Endothelial cell of umbilical vein (primary cell): ENCODE results near the gene LARGE1. TPM values are rescaled to one million over a fixed set of nuclear protein-coding genes. Genes with fewer than 3 reads are reported as not detected.

Experiments
- BruUV-seq: library from RNA; stranded (reverse); fragments of 400-500 nt; replicated peaks from 2 replicates; lab custom pipeline; 2021; lab: Mats Ljungman, UMichigan
- CTCF ChIA-PET: fragments of 300-600, 350-600 bp; sonication (Branson Sonifier 250); formaldehyde crosslinking; loops from one replicate; lab custom pipeline; 2021; ENCODE audit warnings: antibody characterized with exemption, inconsistent platforms; lab: Charles Lee
- POLR2A ChIA-PET: fragments of 300-600, 350-600 bp; sonication (Branson Sonifier 250); formaldehyde crosslinking; loops from one replicate; lab custom pipeline; 2021; ENCODE audit warnings: antibody characterized with exemption, inconsistent platforms; lab: Charles Lee
- DNase-seq: peaks from one replicate; pipeline ENCODE4 v3.0.0-alpha.2; 2011; ENCODE audit warnings: low read depth, low spot score
- FAIRE-seq: peaks from 2 replicates; lab custom pipeline; 2011; peaks lifted over from hg19 to GRCh38; lab: Jason Lieb, UNC
- H2AFZ ChIP-seq: 2 replicates; pipeline ENCODE4 v1.6.0; 2012; ENCODE audit warnings: low read depth, low read length, control low read depth, inconsistent platforms
- H3K27ac ChIP-seq: 2 replicates; pipeline ENCODE4 v1.5.1; 2011; ENCODE audit warnings: low read depth, mild to moderate bottlenecking, control low read depth, low read length, moderate library complexity; ENCODE audit not compliant: insufficient read depth
- H3K27me3 ChIP-seq, 2 experiments: 2 replicates each; pipeline versions ENCODE4 v1.6.0 to v1.6.1; 2011; ENCODE audit warnings: low read length in 2 of 2, mixed read lengths in 1 of 2; ENCODE audit not compliant: control insufficient read depth in 2 of 2, insufficient read depth in 2 of 2
- H3K36me3 ChIP-seq, 2 experiments: 2 replicates in 1 of 2; 3 replicates in 1 of 2; pipeline ENCODE4 v1.5.1; 2011; ENCODE audit warnings: low read length in 2 of 2, mild to moderate bottlenecking in 1 of 2, moderate library complexity in 1 of 2; ENCODE audit not compliant: control insufficient read depth in 2 of 2, insufficient read depth in 2 of 2; ENCODE audit errors: extremely low read depth in 1 of 2
- H3K4me1 ChIP-seq: 3 replicates; pipeline ENCODE4 v1.5.1; 2011; ENCODE audit warnings: mild to moderate bottlenecking, low read length; ENCODE audit not compliant: control insufficient read depth, insufficient read depth; ENCODE audit errors: extremely low read depth
- H3K4me2 ChIP-seq: 2 replicates; pipeline ENCODE4 v1.6.1; 2011; ENCODE audit warnings: low read length, control low read depth, mixed read lengths; ENCODE audit not compliant: insufficient read depth
- H3K4me3 ChIP-seq, 3 experiments: fragments of 200-600 bp in 1 of 3; sonication (generic), shearing (Covaris generic) in 1 of 3; replicated peaks in 1 of 3; 2 replicates each; pipeline ENCODE4 v1.5.1; 2011 to 2016; ENCODE audit warnings: control low read depth in 3 of 3, low read length in 3 of 3, mild to moderate bottlenecking in 2 of 3, inconsistent platforms in 1 of 3, low read depth in 1 of 3, moderate library complexity in 1 of 3; ENCODE audit not compliant: insufficient read depth in 1 of 3
- H3K79me2 ChIP-seq: 2 replicates; pipeline ENCODE4 v1.6.0; 2012; ENCODE audit warnings: low read length, inconsistent platforms; ENCODE audit not compliant: control insufficient read depth, insufficient read depth
- H3K9ac ChIP-seq: replicated peaks from 2 replicates; pipeline ENCODE3; 2011; ENCODE audit warnings: low read length, control low read depth; ENCODE audit not compliant: insufficient read depth; ENCODE audit errors: extremely low read depth
- H3K9me1 ChIP-seq: replicated peaks from 3 replicates; pipeline ENCODE4 v1.6.0; 2011; ENCODE audit warnings: mild to moderate bottlenecking, low read length; ENCODE audit not compliant: control insufficient read depth, insufficient read depth; ENCODE audit errors: extremely low read depth
- H3K9me3 ChIP-seq: replicated peaks from 2 replicates; pipeline ENCODE4 v1.5.1; 2012; ENCODE audit warnings: low read length, inconsistent platforms; ENCODE audit not compliant: control insufficient read depth, insufficient read depth
- H4K20me1 ChIP-seq: replicated peaks from 2 replicates; pipeline ENCODE3; 2011; ENCODE audit warnings: mild to moderate bottlenecking, low read length; ENCODE audit not compliant: control insufficient read depth, insufficient read depth; ENCODE audit errors: extremely low read depth
- CTCF ChIP-seq, 2 donors: IDR thresholded peaks; 1 replicate in 1 of 2; 2 replicates in 1 of 2; pipeline ENCODE4 v1.5.1; 2011; ENCODE audit warnings: low read length in 2 of 2, mild to moderate bottlenecking in 2 of 2, moderate library complexity in 2 of 2, control low read depth in 1 of 2, inconsistent platforms in 1 of 2, low read depth in 1 of 2; ENCODE audit not compliant: insufficient read depth in 1 of 2; ENCODE audit errors: extremely low read depth in 1 of 2
- EZH2 ChIP-seq: IDR thresholded peaks from 2 replicates; pipeline ENCODE4 v1.6.1; 2012; ENCODE audit warnings: borderline replicate concordance, low read depth, mild to moderate bottlenecking, moderate library complexity, low read length, inconsistent platforms; ENCODE audit not compliant: severe bottlenecking
- FOS ChIP-seq: IDR thresholded peaks from 2 replicates; pipeline ENCODE4 v1.6.1; 2011; ENCODE audit warnings: mild to moderate bottlenecking, low read length, moderate library complexity, borderline replicate concordance; ENCODE audit not compliant: insufficient read depth
- GATA2 ChIP-seq: IDR thresholded peaks from 2 replicates; pipeline ENCODE4 v1.7.0; 2011; ENCODE audit warnings: low read depth, mild to moderate bottlenecking, moderate library complexity, mixed read lengths, low read length; ENCODE audit not compliant: insufficient read length, insufficient read depth
- JUN ChIP-seq: IDR thresholded peaks from 2 replicates; pipeline ENCODE4 v1.6.1; 2011; ENCODE audit warnings: borderline replicate concordance, low read depth; ENCODE audit not compliant: insufficient read length, insufficient read depth
- MYC ChIP-seq: IDR thresholded peaks from one replicate; pipeline ENCODE4 v1.6.1; 2011; ENCODE audit warnings: mild to moderate bottlenecking, low read depth, low read length
- POLR2A ChIP-seq: IDR thresholded peaks from 2 replicates; pipeline ENCODE4 v1.6.1; 2012; ENCODE audit warnings: low read depth, mild to moderate bottlenecking, control low read depth, low read length
- POLR2AphosphoS5 ChIP-seq: IDR thresholded peaks from 2 replicates; pipeline ENCODE4 v1.6.1; 2012; ENCODE audit warnings: low read depth, mild to moderate bottlenecking, control low read depth, low read length, moderate library complexity; ENCODE audit not compliant: insufficient read depth
- dilution Hi-C: fragments of 300-500 bp; cut with MboI; formaldehyde crosslinking; loops from one replicate; pipeline ENCODE4 v1.15.0; 2019; ENCODE audit warnings: low sequenced_read_pairs; ENCODE audit not compliant: extremely low pct_ligation_motif_present
- intact Hi-C: fragments of 100-400 bp; cut with micrococcal nuclease; formaldehyde crosslinking; loops from one replicate; pipeline ENCODE4 v1.10.0; 2022
- polyA plus RNA-seq, 4 experiments: library from polyadenylated mRNA; depleted of rRNA in 3 of 4; stranded (reverse) in 3 of 4; unstranded in 1 of 4; fragments of >200 nt; gene quantifications; 2 replicates each; pipeline versions ENCODE4 v1.2.1 to v1.2.3, GENCODE V29; 2011 to 2012; ENCODE audit warnings: missing spikeins in 1 of 4
- total RNA-seq: library from RNA; stranded (reverse); gene quantifications from 2 replicates; pipeline ENCODE4 v1.2.3, GENCODE V29; 2021
- TF ChIP-seq, protein P1 (sequence below): IDR thresholded peaks from 2 replicates; pipeline ENCODE4 v1.6.1; 2011; ENCODE audit not compliant: insufficient read depth, insufficient read length

LARGE1 gene
- total and polyA plus RNA-seq, 2 donors (not counting 3 experiments of a cell fraction or from before 2014, with no cell fraction given) = 0.95 to 4.4 TPM

- no peaks in the 10 kb centered on the region for H4K20me1 ChIP-seq
Observed at GRCh38 chr22:33908171-33909074, 11.9 kb downstream of the LARGE1 start.

GRCh38 chr22:33906954-33907353 lies 13.3 kb downstream of the LARGE1 start:
- Histone ChIP-seq H3K9me3 (no peaks in the 10 kb centered on the region), H4K20me1 (no peaks in the 10 kb centered on the region), H3K9ac (no peak overlapping the region), H3K36me3 (no peaks in the 10 kb centered on the region), H3K79me2 (no peaks in the 10 kb centered on the region), H2AFZ (no peak overlapping the region), H3K4me3 (no peak overlapping the region), H3K9me1 (no peaks in the 10 kb centered on the region), H3K4me1 (no peaks in the 10 kb centered on the region), H3K4me2 (no peak overlapping the region), H3K27me3 (no peaks in the 10 kb centered on the region), H3K27ac (no peak overlapping the region)
- FAIRE-seq = no peak
- no peak for TF ChIP-seq MYC
- no peak for TF ChIP-seq FOS
- no peak for TF ChIP-seq CTCF (IDR thresholded peaks at IDR 0.05; ENCODE audit: extremely low read depth in 1 of 2, insufficient read depth in 1 of 2, low read depth in 1 of 2, low read length in 2 of 2)
- TF ChIP-seq, protein P1, sequence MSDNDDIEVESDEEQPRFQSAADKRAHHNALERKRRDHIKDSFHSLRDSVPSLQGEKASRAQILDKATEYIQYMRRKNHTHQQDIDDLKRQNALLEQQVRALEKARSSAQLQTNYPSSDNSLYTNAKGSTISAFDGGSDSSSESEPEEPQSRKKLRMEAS = no peak
- TF ChIP-seq GATA2 = no peak
- no peak for TF ChIP-seq POLR2AphosphoS5
- TF ChIP-seq POLR2A = no peak
- TF ChIP-seq EZH2 = no peak
- no peak for TF ChIP-seq JUN
- dilution Hi-C loops = no loop called here
- POLR2A ChIA-PET = no interaction called here
- DNase-seq = no peak
- BruUV-seq = no TSS peak
- CTCF ChIA-PET = no interaction called here
- intact Hi-C loops = no loop called here

More at GRCh38 chr22:33908171-33909074, 11.9 kb downstream of the LARGE1 start:
- H3K9me3 ChIP-seq = no peaks in the 10 kb centered on the region
- TF ChIP-seq MYC (no peak), JUN (no peak), POLR2AphosphoS5 (no peak), POLR2A (no peak)
- TF ChIP-seq, protein P1 = no peak
- no peaks in the 10 kb centered on the region for H3K9me1 ChIP-seq
- BruUV-seq = no TSS peak
- H3K9ac ChIP-seq = no peak overlapping the region
- ChIA-PET POLR2A (no interaction called here), CTCF (no interaction called here)
- no peaks in the 10 kb centered on the region for H3K79me2 ChIP-seq
- no peaks in the 10 kb centered on the region for H3K36me3 ChIP-seq
- H3K4me2 ChIP-seq = no peak overlapping the region
- H3K4me1 ChIP-seq = no peaks in the 10 kb centered on the region
- H3K4me3 ChIP-seq = no peak overlapping the region
- dilution Hi-C loops (no loop called here), intact Hi-C loops (no loop called here)
- no peak overlapping the region for H2AFZ ChIP-seq
- no peak for FAIRE-seq
- no peaks in the 10 kb centered on the region for H3K27me3 ChIP-seq
- H3K27ac ChIP-seq = no peak overlapping the region
- DNase-seq = no peak
